H1 (cell line): ENCODE measurements around the gene DNAH8. TPM values are rescaled to one million over a fixed set of nuclear protein-coding genes. Genes with fewer than 3 reads are reported as not detected.

Source experiments
- CTCF ChIA-PET: fragments of 300-600 bp; sonication (Branson Sonifier 250); formaldehyde crosslinking; loops from one replicate; lab custom pipeline; 2021; ENCODE audit not compliant: partially characterized antibody; lab: Charles Lee
- POLR2A ChIA-PET: fragments of 300-600 bp; sonication (Branson Sonifier 250); formaldehyde crosslinking; loops from one replicate; lab custom pipeline; 2021; ENCODE audit warnings: inconsistent platforms; ENCODE audit not compliant: partially characterized antibody; lab: Charles Lee
- DNase-seq, 2 experiments: peaks; one replicate each; pipeline versions ENCODE4 v3.0.0 to v3.0.0-alpha.2; 2010 to 2022; ENCODE audit warnings: low spot score in 2 of 2, low read depth in 1 of 2, mixed read lengths in 1 of 2
- FAIRE-seq: peaks from 2 replicates; lab custom pipeline; 2011; peaks lifted over from hg19 to GRCh38; lab: Jason Lieb, UNC
- H2AFZ ChIP-seq: 2 replicates; pipeline ENCODE4 v1.8.1; 2012; ENCODE audit warnings: low read length, inconsistent platforms
- H2AK5ac ChIP-seq: 2 replicates; pipeline ENCODE4 v1.6.1; 2013; ENCODE audit warnings: low read depth, low read length
- H2BK120ac ChIP-seq: replicated peaks from 2 replicates; pipeline ENCODE3; 2013; ENCODE audit warnings: low read depth, low read length, inconsistent platforms
- H2BK12ac ChIP-seq: 2 replicates; pipeline ENCODE4 v1.6.1; 2013; ENCODE audit warnings: low read depth, low read length
- H2BK15ac ChIP-seq: 2 replicates; pipeline ENCODE4 v1.6.1; 2013; ENCODE audit warnings: low read length
- H2BK20ac ChIP-seq: 2 replicates; pipeline ENCODE4 v1.6.1; 2013; ENCODE audit warnings: low read length
- H2BK5ac ChIP-seq: 2 replicates; pipeline ENCODE4 v1.6.1; 2013; ENCODE audit warnings: low read depth, low read length
- H3K14ac ChIP-seq: 2 replicates; pipeline ENCODE4 v1.6.1; 2013; ENCODE audit warnings: inconsistent platforms; ENCODE audit not compliant: insufficient read length
- H3K18ac ChIP-seq: 2 replicates; pipeline ENCODE4 v1.6.1; 2013; ENCODE audit warnings: low read length; ENCODE audit errors: extremely low read depth
- H3K23ac ChIP-seq: 2 replicates; pipeline ENCODE4 v1.6.1; 2013; ENCODE audit warnings: inconsistent platforms; ENCODE audit not compliant: insufficient read length
- H3K23me2 ChIP-seq: 2 replicates; pipeline ENCODE4 v1.6.1; 2013; ENCODE audit warnings: low read depth, low read length
- H3K27ac ChIP-seq: 2 replicates; pipeline ENCODE4 v1.6.1; 2011; ENCODE audit warnings: low read depth, low read length, inconsistent platforms
- H3K27me3 ChIP-seq, 4 experiments: replicated peaks in 1 of 4; 1 replicate in 1 of 4; 2 replicates in 3 of 4; pipeline versions ENCODE4 v1.6.1 to v1.8.1; 2011 to 2013; ENCODE audit warnings: low read length in 3 of 4, mild to moderate bottlenecking in 3 of 4, inconsistent platforms in 2 of 4, mixed read lengths in 2 of 4, moderate library complexity in 1 of 4; ENCODE audit not compliant: control insufficient read depth in 3 of 4, insufficient read depth in 3 of 4; ENCODE audit errors: extremely low read depth in 1 of 4
- H3K36me3 ChIP-seq, 4 experiments: 2 replicates each; pipeline versions ENCODE4 v1.6.1 to v1.8.1; 2011 to 2013; ENCODE audit warnings: mild to moderate bottlenecking in 4 of 4, low read length in 3 of 4, moderate library complexity in 2 of 4, control low read depth in 1 of 4, inconsistent platforms in 1 of 4; ENCODE audit not compliant: insufficient read depth in 4 of 4, control insufficient read depth in 2 of 4
- H3K4ac ChIP-seq: replicated peaks from 2 replicates; pipeline ENCODE3; 2013; ENCODE audit warnings: low read length, low read depth, mixed read lengths, inconsistent platforms; ENCODE audit not compliant: insufficient read length
- H3K4me1 ChIP-seq, 4 experiments: replicated peaks in 1 of 4; 1 replicate in 1 of 4; 2 replicates in 3 of 4; pipeline versions ENCODE4 v1.6.1 to v1.8.1; 2011 to 2013; ENCODE audit warnings: low read length in 3 of 4, inconsistent platforms in 2 of 4, mixed read lengths in 1 of 4; ENCODE audit not compliant: insufficient read depth in 4 of 4, control insufficient read depth in 3 of 4
- H3K4me2 ChIP-seq, 2 experiments: 2 replicates each; pipeline versions ENCODE4 v1.6.1 to v1.8.1; 2011 to 2013; ENCODE audit warnings: low read depth in 2 of 2, low read length in 2 of 2, control low read depth in 1 of 2, inconsistent platforms in 1 of 2, mild to moderate bottlenecking in 1 of 2; ENCODE audit not compliant: insufficient read depth in 1 of 2
- H3K4me3 ChIP-seq, 4 experiments: fragments of 200-600, 300-600 bp in 1 of 4; sonication (generic), shearing (Covaris generic), sonication (Bioruptor Twin) in 1 of 4; 2 replicates each; pipeline versions ENCODE4 v1.5.1 to v1.8.1; 2011 to 2016; ENCODE audit warnings: low read length in 4 of 4, low read depth in 3 of 4, control low read depth in 2 of 4, inconsistent platforms in 2 of 4, mild to moderate bottlenecking in 2 of 4, mixed read lengths in 1 of 4, moderate library complexity in 1 of 4; ENCODE audit not compliant: insufficient read depth in 2 of 4; ENCODE audit errors: extremely low read depth in 1 of 4
- H3K56ac ChIP-seq: replicated peaks from 2 replicates; pipeline ENCODE3; 2013; ENCODE audit warnings: low read depth, mild to moderate bottlenecking, mixed read lengths, low read length, inconsistent platforms; ENCODE audit not compliant: insufficient read length
- H3K79me1 ChIP-seq: 2 replicates; pipeline ENCODE4 v1.6.1; 2013; ENCODE audit warnings: low read depth, low read length, control low read depth
- H3K79me2 ChIP-seq, 2 experiments: 2 replicates each; pipeline versions ENCODE4 v1.6.1 to v1.8.1; 2012 to 2013; ENCODE audit warnings: low read length in 2 of 2, mild to moderate bottlenecking in 2 of 2, inconsistent platforms in 1 of 2; ENCODE audit not compliant: insufficient read depth in 2 of 2, control insufficient read depth in 1 of 2
- H3K9ac ChIP-seq, 4 experiments: replicated peaks in 1 of 4; 1 replicate in 1 of 4; 2 replicates in 3 of 4; pipeline versions ENCODE4 v1.6.1 to v1.8.1; 2011 to 2013; ENCODE audit warnings: low read depth in 3 of 4, low read length in 3 of 4, control low read depth in 2 of 4, mild to moderate bottlenecking in 2 of 4, moderate library complexity in 2 of 4, inconsistent platforms in 1 of 4; ENCODE audit errors: extremely low read depth in 1 of 4
- H3K9me3 ChIP-seq, 2 experiments: 2 replicates each; pipeline versions ENCODE4 v1.6.1 to v1.8.1; 2012 to 2013; ENCODE audit warnings: mild to moderate bottlenecking in 2 of 2, moderate library complexity in 2 of 2, control low read depth in 1 of 2, inconsistent platforms in 1 of 2, low read depth in 1 of 2, low read length in 1 of 2, mixed read lengths in 1 of 2; ENCODE audit not compliant: insufficient read depth in 2 of 2
- H4K20me1 ChIP-seq, 2 experiments: replicated peaks in 1 of 2; 2 replicates each; pipeline versions ENCODE3 to v1.8.1; 2011 to 2013; ENCODE audit warnings: inconsistent platforms in 2 of 2, low read length in 2 of 2, mild to moderate bottlenecking in 1 of 2; ENCODE audit not compliant: insufficient read depth in 2 of 2, control insufficient read depth in 1 of 2
- H4K5ac ChIP-seq: 2 replicates; pipeline ENCODE4 v1.6.1; 2013; ENCODE audit warnings: low read length, low read depth, mixed read lengths, inconsistent platforms; ENCODE audit not compliant: insufficient read length
- H4K8ac ChIP-seq: 2 replicates; pipeline ENCODE4 v1.8.0; 2013; ENCODE audit warnings: mild to moderate bottlenecking, moderate library complexity, low read length, inconsistent platforms; ENCODE audit not compliant: insufficient read depth; ENCODE audit errors: extremely low read depth
- H4K91ac ChIP-seq: replicated peaks from 2 replicates; pipeline ENCODE3; 2013; ENCODE audit warnings: low read length, mixed read lengths, inconsistent platforms; ENCODE audit not compliant: insufficient read length
- ASH2L ChIP-seq: fragments of 200-600, 300-600 bp; sonication (generic); IDR thresholded peaks from one replicate; pipeline ENCODE4 v1.7.1; 2017; ENCODE audit warnings: low read length
- ATF3 ChIP-seq: IDR thresholded peaks from 2 replicates; pipeline ENCODE4 v1.6.1; 2011; ENCODE audit warnings: low read depth, mild to moderate bottlenecking, low read length; ENCODE audit not compliant: insufficient read depth
- CBX5 ChIP-seq: fragments of 300-800, 300-1000 bp; sonication (generic); IDR thresholded peaks from 2 replicates; pipeline ENCODE4 v1.7.1; 2016; ENCODE audit warnings: antibody characterized with exemption, low read length, low read depth
- CEBPB ChIP-seq: IDR thresholded peaks from 2 replicates; pipeline ENCODE4 v1.6.1; 2012; ENCODE audit warnings: low read depth, low read length
- EZH2 ChIP-seq: fragments of 200-600 bp; sonication (generic); IDR thresholded peaks from 2 replicates; pipeline ENCODE4 v1.7.1; 2012; ENCODE audit warnings: low read depth, mild to moderate bottlenecking, moderate library complexity, low read length, inconsistent platforms; ENCODE audit not compliant: severe bottlenecking
- KDM5A ChIP-seq: fragments of 200-600 bp; IDR thresholded peaks from 2 replicates; pipeline ENCODE4 v1.7.1; 2012; ENCODE audit warnings: mild to moderate bottlenecking, low read length, inconsistent platforms, mixed read lengths
- NRF1 ChIP-seq: IDR thresholded peaks from 2 replicates; pipeline ENCODE4 v1.6.1; 2011; ENCODE audit warnings: mild to moderate bottlenecking, low read depth, low read length, improper control_type of control experiment
- PHF8 ChIP-seq: fragments of 200-600 bp; sonication (generic); conservative IDR thresholded peaks from 2 replicates; pipeline ENCODE4 v1.7.1; 2012; ENCODE audit warnings: low read depth, mild to moderate bottlenecking, inconsistent platforms, low read length, moderate library complexity
- RAD21 ChIP-seq, 2 experiments: IDR thresholded peaks in 1 of 2; conservative IDR thresholded peaks in 1 of 2; 2 replicates each; pipeline ENCODE4 v1.6.1; 2011; ENCODE audit warnings: low read depth in 2 of 2, low read length in 2 of 2, improper control_type of control experiment in 1 of 2, inconsistent platforms in 1 of 2, mild to moderate bottlenecking in 1 of 2, moderate library complexity in 1 of 2
- RBBP5 ChIP-seq: IDR thresholded peaks from 2 replicates; pipeline ENCODE4 v1.7.1; 2012; ENCODE audit warnings: low read depth, mild to moderate bottlenecking, inconsistent platforms, low read length, moderate library complexity, borderline replicate concordance
- SP4 ChIP-seq: IDR thresholded peaks from 2 replicates; pipeline ENCODE4 v1.6.1; 2012; ENCODE audit warnings: low read length, inconsistent platforms
- USF2 ChIP-seq: IDR thresholded peaks from 2 replicates; pipeline ENCODE4 v1.6.1; 2011; ENCODE audit warnings: low read length, improper control_type of control experiment
- WGBS, 2 experiments: shearing (Covaris generic) in 1 of 2; methylation state at CpG; one replicate each; pipeline versions ENCODE4 v1.1.6 to v1.1.7; 2013 to 2015; ENCODE audit warnings: low lambda C conversion rate in 2 of 2, mixed read lengths in 2 of 2, inconsistent platforms in 1 of 2, low coverage in 1 of 2, missing lambda C conversion rate in 1 of 2; ENCODE audit not compliant: insufficient replicate concordance in 2 of 2, insufficient coverage in 1 of 2, insufficient read length in 1 of 2; ENCODE audit errors: extremely low coverage in 1 of 2, missing lambda C conversion rate in 1 of 2; 5-methylcytosine and 5-hydroxymethylcytosine counted together
- polyA plus RNA-seq, 7 experiments: library from polyadenylated mRNA; depleted of rRNA in 3 of 7; stranded (reverse) in 5 of 7; unstranded in 2 of 7; fragments of >200 nt in 5 of 7; fragments of 200-250 nt in 2 of 7; gene quantifications; 1 replicate in 5 of 7; 2 replicates in 1 of 7; 4 replicates in 1 of 7; pipeline versions ENCODE4 v1.2.1 to v1.2.3, GENCODE V29; 2011 to 2013; ENCODE audit warnings: missing spikeins in 2 of 7, mixed read lengths in 2 of 7
- total RNA-seq: library from RNA; stranded (reverse); fragmentation: NEBNext Ultra II Directional; extraction: Animal tissue kit (Norgen Biotek cat#: 25700); gene quantifications from 2 replicates; pipeline ENCODE4 v1.2.1, GENCODE V29; 2021

Gene DNAH8
- total and polyA plus RNA-seq, 2 of the 8 experiments (the other 6 are each of a cell fraction or from before 2014, with no cell fraction given) = under 0.01 TPM; not detected in 1

- Histone ChIP-seq H4K91ac (no peak overlapping the region), H3K4me3 (no peak overlapping the region), H2BK15ac (no peak overlapping the region), H2BK5ac (no peak overlapping the region), H3K79me1 (no peaks in the 10 kb centered on the region; the same call in 1 of the 2 replicates), H3K9ac (no peak overlapping the region), H3K27ac (no peak overlapping the region), H2AFZ (no peak overlapping the region), H4K8ac (no peak overlapping the region), H3K4me1 (no peaks in the 10 kb centered on the region), H2BK20ac (no peak overlapping the region), H3K36me3 (peaks cover 7 to 73% (median 31%) of the 10 kb centered on the region in 4 experiments), H3K23me2 (no peaks in the 10 kb centered on the region), H3K4me2 (no peak overlapping the region), H2BK12ac (no peak overlapping the region), H2AK5ac (no peak overlapping the region), H4K5ac (no peak overlapping the region), H3K9me3 (no peaks in the 10 kb centered on the region), H3K18ac (no peak overlapping the region), H3K56ac (no peak overlapping the region), H2BK120ac (no peak overlapping the region), H3K14ac (no peak overlapping the region), H3K23ac (no peak overlapping the region), H4K20me1 (peaks cover 0 to 2% of the 10 kb centered on the region in 2 experiments), H3K27me3 (no peaks in the 10 kb centered on the region), H3K4ac (no peak overlapping the region), H3K79me2 (no peaks in the 10 kb centered on the region)
- ChIA-PET POLR2A (no interaction called here), CTCF (interaction anchor here (1.0 kb wide), 1 partner anchor 98 kb away, joined by 3 read pairs; no protein-coding TSS in a partner anchor)
- WGBS, 2 experiments = 89% methylated on average over 7 of the region's 7 CpGs; no CpG with 5 or more reads in 1 of the 2 experiments
- FAIRE-seq = no peak
- DNase-seq = no peak
- TF ChIP-seq ATF3 = no peak
- no peak for TF ChIP-seq RBBP5
- no peak for TF ChIP-seq CEBPB
- no peak for TF ChIP-seq ASH2L
- no peak for TF ChIP-seq RAD21 (IDR thresholded peaks at IDR 0.05 in 1 of 2, conservative IDR thresholded peaks at IDR 0.05 in 1 of 2; ENCODE audit: low read depth in 2 of 2, low read length in 2 of 2)
- no peak for TF ChIP-seq NRF1
- TF ChIP-seq CBX5 = no peak
- no peak for TF ChIP-seq KDM5A
- no peak for TF ChIP-seq EZH2
- TF ChIP-seq PHF8 = no peak
- no peak for TF ChIP-seq SP4
- TF ChIP-seq USF2 = no peak
Measured at GRCh38 chr6:38678178-38678760, 36.8 kb upstream of the DNAH8 start.
